ENCODE results near the gene RIF1. TPM values are rescaled to one million over a fixed set of nuclear protein-coding genes. Genes with fewer than 3 reads are reported as not detected.
"Not testable (repeated sequence)": the region's sequence is repeated elsewhere in the genome, so short reads cannot be mapped to it uniquely, and the experiment has no call there.

The RIF1 gene
- total RNA-seq, 2 donors from 2014 or later = 62.3 to 75.9 TPM

GRCh38 chr2:151403914-151404313 is 5.8 kb upstream of the RIF1 start:
- ATAC-seq (replicated peaks) = no peak
- H3K9me3 Mint-ChIP-seq = no peaks in the 10 kb centered on the region
- H3K27ac Mint-ChIP-seq = no peak overlapping the region

GRCh38 chr2:151405376-151405775 is 4.3 kb upstream of the RIF1 start:
- no peak for ATAC-seq (replicated peaks)
- Mint-ChIP-seq H3K9me3 (no peaks in the 10 kb centered on the region), H3K4me1 (peaks cover 1% of the 10 kb centered on the region)

More at GRCh38 chr2:151403914-151404313, 5.8 kb upstream of the RIF1 start:
- H3K36me3 Mint-ChIP-seq (ENCODE audit: low read depth) = no peaks in the 10 kb centered on the region
- no peak overlapping the region for H3K4me3 Mint-ChIP-seq
- no peaks in the 10 kb centered on the region for H3K4me1 Mint-ChIP-seq
- H3K27me3 Mint-ChIP-seq = no peaks in the 10 kb centered on the region

GRCh38 chr2:151407281-151407680 is 2.4 kb upstream of the RIF1 start:
- H3K27ac Mint-ChIP-seq = no peak overlapping the region
- ATAC-seq (replicated peaks) = no peak
- H3K36me3 Mint-ChIP-seq (ENCODE audit: low read depth) = peaks cover 28% of the 10 kb centered on the region
- no peaks in the 10 kb centered on the region for H3K9me3 Mint-ChIP-seq
- H3K4me3 Mint-ChIP-seq = no peak overlapping the region
- H3K4me1 Mint-ChIP-seq = peaks cover 5% of the 10 kb centered on the region
- H3K27me3 Mint-ChIP-seq = no peaks in the 10 kb centered on the region

More at GRCh38 chr2:151405376-151405775, 4.3 kb upstream of the RIF1 start:
- Mint-ChIP-seq H3K27ac (no peak overlapping the region), H3K4me3 (no peak overlapping the region), H3K27me3 (no peaks in the 10 kb centered on the region), H3K36me3 (ENCODE audit: low read depth) (peaks cover 9% of the 10 kb centered on the region)

- Mint-ChIP-seq H3K27me3 (no peaks in the 10 kb centered on the region), H3K4me1 (peaks cover 5% of the 10 kb centered on the region), H3K27ac (peak overlapping the region; percentile 95), H3K4me3 (peak overlapping the region; percentile 99), H3K36me3 (ENCODE audit: low read depth) (peaks cover 45% of the 10 kb centered on the region), H3K9me3 (no peaks in the 10 kb centered on the region)
- no peak for ATAC-seq (replicated peaks)
These were observed 708 bp upstream of the RIF1 start for GRCh38 chr2:151408788-151409600.

GRCh38 chr2:151410485-151410834 is 758 bp downstream of the RIF1 start:
- peaks cover 5% of the 10 kb centered on the region for H3K4me1 Mint-ChIP-seq
- peak overlapping the region; percentile 95 for H3K27ac Mint-ChIP-seq

GRCh38 chr2:151417650-151418049 is 7.9 kb downstream of the RIF1 start:
- peak overlapping the region; percentile 14 for H3K27ac Mint-ChIP-seq
- H3K36me3 Mint-ChIP-seq (ENCODE audit: low read depth) = peaks cover 100% of the 10 kb centered on the region
- no peaks in the 10 kb centered on the region for H3K27me3 Mint-ChIP-seq
- no peak overlapping the region for H3K4me3 Mint-ChIP-seq
- H3K4me1 Mint-ChIP-seq = peaks cover 9% of the 10 kb centered on the region
- H3K9me3 Mint-ChIP-seq = no peaks in the 10 kb centered on the region
- no peak for ATAC-seq (replicated peaks)

More at GRCh38 chr2:151410485-151410834, 758 bp downstream of the RIF1 start:
- H3K27me3 Mint-ChIP-seq = no peaks in the 10 kb centered on the region
- H3K9me3 Mint-ChIP-seq = no peaks in the 10 kb centered on the region
- peaks cover 60% of the 10 kb centered on the region for H3K36me3 Mint-ChIP-seq (ENCODE audit: low read depth)
- peak; percentile 38 for ATAC-seq (replicated peaks)
- H3K4me3 Mint-ChIP-seq = peak overlapping the region; percentile 99

GRCh38 chr2:151421681-151422080 is 12.0 kb downstream of the RIF1 start:
- not testable (repeated sequence) for H3K4me3 Mint-ChIP-seq, H3K27ac Mint-ChIP-seq

GRCh38 chr2:151422917-151423439 is 13.3 kb downstream of the RIF1 start:
- no peaks in the 10 kb centered on the region for H3K9me3 Mint-ChIP-seq
- no peaks in the 10 kb centered on the region for H3K27me3 Mint-ChIP-seq
- peak overlapping the region; percentile 79 for H3K27ac Mint-ChIP-seq
- H3K4me3 Mint-ChIP-seq = peak overlapping the region; percentile 62
- peak; percentile 76 for ATAC-seq (replicated peaks)
- H3K4me1 Mint-ChIP-seq = peaks cover 30% of the 10 kb centered on the region
- peaks cover 100% of the 10 kb centered on the region for H3K36me3 Mint-ChIP-seq (ENCODE audit: low read depth)

More at GRCh38 chr2:151421681-151422080, 12.0 kb downstream of the RIF1 start:
- peaks cover 30% of the 10 kb centered on the region for H3K4me1 Mint-ChIP-seq
- not testable (repeated sequence) for ATAC-seq (replicated peaks); H3K9me3 Mint-ChIP-seq; H3K27me3 Mint-ChIP-seq
- peaks cover 100% of the 10 kb centered on the region for H3K36me3 Mint-ChIP-seq (ENCODE audit: low read depth)

- no peaks in the 10 kb centered on the region for H3K27me3 Mint-ChIP-seq
- peaks cover 100% of the 10 kb centered on the region for H3K36me3 Mint-ChIP-seq (ENCODE audit: low read depth)
- no peaks in the 10 kb centered on the region for H3K9me3 Mint-ChIP-seq
- ATAC-seq (replicated peaks) = peak; percentile 77
- H3K4me1 Mint-ChIP-seq = peaks cover 30% of the 10 kb centered on the region
- peak overlapping the region; percentile 79 for H3K27ac Mint-ChIP-seq
- H3K4me3 Mint-ChIP-seq = peak overlapping the region; percentile 62
These were observed 14.1 kb downstream of the RIF1 start for GRCh38 chr2:151423760-151424159.

GRCh38 chr2:151437630-151438029 is 27.9 kb downstream of the RIF1 start:
- H3K4me3 Mint-ChIP-seq = no peak overlapping the region
- no peaks in the 10 kb centered on the region for H3K4me1 Mint-ChIP-seq
- no peaks in the 10 kb centered on the region for H3K9me3 Mint-ChIP-seq
- H3K27ac Mint-ChIP-seq = no peak overlapping the region
- H3K27me3 Mint-ChIP-seq = no peaks in the 10 kb centered on the region
- ATAC-seq (replicated peaks) = no peak
- peaks cover 100% of the 10 kb centered on the region for H3K36me3 Mint-ChIP-seq (ENCODE audit: low read depth)

GRCh38 chr2:151438506-151438905 is 28.8 kb downstream of the RIF1 start:
- Mint-ChIP-seq H3K9me3 (no peaks in the 10 kb centered on the region), H3K27me3 (no peaks in the 10 kb centered on the region), H3K4me3 (no peak overlapping the region), H3K36me3 (ENCODE audit: low read depth) (peaks cover 100% of the 10 kb centered on the region), H3K4me1 (no peaks in the 10 kb centered on the region), H3K27ac (no peak overlapping the region)
- no peak for ATAC-seq (replicated peaks)

- Mint-ChIP-seq H3K4me1 (no peaks in the 10 kb centered on the region), H3K36me3 (ENCODE audit: low read depth) (peaks cover 100% of the 10 kb centered on the region)
These were observed 29.4 kb downstream of the RIF1 start for GRCh38 chr2:151439127-151439526.

GRCh38 chr2:151459358-151459757 is 49.7 kb downstream of the RIF1 start:
- H3K9me3 Mint-ChIP-seq = no peaks in the 10 kb centered on the region
- peaks cover 99% of the 10 kb centered on the region for H3K36me3 Mint-ChIP-seq (ENCODE audit: low read depth)
- no peak overlapping the region for H3K27ac Mint-ChIP-seq
- no peak for ATAC-seq (replicated peaks)
- no peak overlapping the region for H3K4me3 Mint-ChIP-seq
- peaks cover 10% of the 10 kb centered on the region for H3K4me1 Mint-ChIP-seq
- H3K27me3 Mint-ChIP-seq = no peaks in the 10 kb centered on the region

More at GRCh38 chr2:151439127-151439526, 29.4 kb downstream of the RIF1 start:
- no peak for ATAC-seq (replicated peaks)
- H3K27me3 Mint-ChIP-seq = no peaks in the 10 kb centered on the region
- no peak overlapping the region for H3K4me3 Mint-ChIP-seq
- no peaks in the 10 kb centered on the region for H3K9me3 Mint-ChIP-seq
- H3K27ac Mint-ChIP-seq = no peak overlapping the region

GRCh38 chr2:151465771-151466170 is 56.1 kb downstream of the RIF1 start:
- Mint-ChIP-seq H3K27me3 (no peaks in the 10 kb centered on the region), H3K27ac (no peak overlapping the region), H3K4me3 (no peak overlapping the region), H3K36me3 (ENCODE audit: low read depth) (peaks cover 100% of the 10 kb centered on the region), H3K9me3 (no peaks in the 10 kb centered on the region), H3K4me1 (peaks cover 12% of the 10 kb centered on the region)
- ATAC-seq (replicated peaks) = no peak

GRCh38 chr2:151470556-151470955 is 60.9 kb downstream of the RIF1 start:
- peaks cover 98% of the 10 kb centered on the region for H3K36me3 Mint-ChIP-seq (ENCODE audit: low read depth)
- H3K4me1 Mint-ChIP-seq = no peaks in the 10 kb centered on the region
- H3K9me3 Mint-ChIP-seq = no peaks in the 10 kb centered on the region
- no peak overlapping the region for H3K4me3 Mint-ChIP-seq
- ATAC-seq (replicated peaks) = no peak
- H3K27me3 Mint-ChIP-seq = no peaks in the 10 kb centered on the region
- no peak overlapping the region for H3K27ac Mint-ChIP-seq
